Mesenchymal stem cell (in vitro differentiated cells and primary cell): ENCODE results near the gene SLC38A6. TPM values are rescaled to one million over a fixed set of nuclear protein-coding genes. Genes with fewer than 3 reads are reported as not detected.

Experiments used
- small RNA-seq: library from polyadenylated mRNA; stranded (forward); fragments of <200 nt; extraction: miRNeasy Mini kit (QIAGEN cat#:217004); gene quantifications from one replicate; pipeline ENCODE3, GENCODE V24; 2013; ENCODE audit warnings: low read depth

The SLC38A6 gene

Small RNA genes within 50 kb of the gene (small RNA-seq; reads per million reads assigned to genes)
- gene RNU6-398P: not detected
